Measurements from ENCODE around the gene METRNL.

- TF ChIP-seq POLR2AphosphoS5 (IDR thresholded peaks at IDR 0.05; ENCODE audit: low read depth, low read length) (no peak), POLR2A (IDR thresholded peaks at IDR 0.05; ENCODE audit: low read depth, low read length) (no peak), TAF1 (IDR thresholded peaks at IDR 0.05; ENCODE audit: borderline replicate concordance, low read depth, low read length) (no peak)
These were observed 56.3 kb downstream of the METRNL start for GRCh38 chr17:83135692-83136091.
